Measurements from ENCODE around the gene OCIAD2.
"Not testable (repeated sequence)": the region's sequence is repeated elsewhere in the genome, so short reads cannot be mapped to it uniquely, and the experiment has no call there.

The OCIAD2 gene

GRCh38 chr4:48906206-48907173, at the start of gene OCIAD2:
Gene OCIAD2 (minus strand): TSS chr4:48906774. CDS start chr4:48904549, 2,225 bp downstream.
- peak; percentile 88 for DNase-seq

- no peak for DNase-seq
These were observed 47.7 kb upstream of the OCIAD2 start for GRCh38 chr4:48954314-48954713.

GRCh38 chr4:48949518-48950219, 43.1 kb upstream of the OCIAD2 start:
- no peak for DNase-seq

GRCh38 chr4:48949086-48949485, 42.5 kb upstream of the OCIAD2 start:
- no peak for DNase-seq

GRCh38 chr4:48947731-48948130, 41.2 kb upstream of the OCIAD2 start:
- DNase-seq: no peak

GRCh38 chr4:48945981-48946380, 39.4 kb upstream of the OCIAD2 start:
- no peak for DNase-seq

GRCh38 chr4:48944756-48945241, 38.2 kb upstream of the OCIAD2 start:
- DNase-seq: peak; percentile 39

GRCh38 chr4:48944252-48944651, 37.7 kb upstream of the OCIAD2 start:
- no peak for DNase-seq

GRCh38 chr4:48943387-48943786, 36.8 kb upstream of the OCIAD2 start:
- no peak for DNase-seq

- no peak for DNase-seq
These were observed 33.2 kb upstream of the OCIAD2 start for GRCh38 chr4:48939785-48940184.

- no peak for DNase-seq
These were observed 32.3 kb upstream of the OCIAD2 start for GRCh38 chr4:48938831-48939230.

GRCh38 chr4:48937033-48937432, 30.5 kb upstream of the OCIAD2 start:
- DNase-seq: no peak

GRCh38 chr4:48931459-48931858, 24.9 kb upstream of the OCIAD2 start:
- no peak for DNase-seq

GRCh38 chr4:48930654-48931053, 24.1 kb upstream of the OCIAD2 start:
- DNase-seq: no peak

GRCh38 chr4:48924416-48924815, 17.8 kb upstream of the OCIAD2 start:
- DNase-seq: no peak

GRCh38 chr4:48923065-48923464, 16.5 kb upstream of the OCIAD2 start:
- not testable (repeated sequence) for DNase-seq

- no peak for DNase-seq
These were observed 7.7 kb upstream of the OCIAD2 start for GRCh38 chr4:48914311-48914710.

- no peak for DNase-seq
These were observed 6.8 kb upstream of the OCIAD2 start for GRCh38 chr4:48913346-48913745.

- no peak for DNase-seq
These were observed 5.8 kb upstream of the OCIAD2 start for GRCh38 chr4:48912349-48912748.

GRCh38 chr4:48910511-48910910, 3.9 kb upstream of the OCIAD2 start:
- DNase-seq: no peak

GRCh38 chr4:48909697-48910096, 3.1 kb upstream of the OCIAD2 start:
- DNase-seq: no peak

GRCh38 chr4:48908687-48909086, 2.1 kb upstream of the OCIAD2 start:
- DNase-seq: no peak

GRCh38 chr4:48907706-48908477, 1.3 kb upstream of the OCIAD2 start:
- DNase-seq: no peak
